ENCODE results near the gene GRAMD4.

DNA sequence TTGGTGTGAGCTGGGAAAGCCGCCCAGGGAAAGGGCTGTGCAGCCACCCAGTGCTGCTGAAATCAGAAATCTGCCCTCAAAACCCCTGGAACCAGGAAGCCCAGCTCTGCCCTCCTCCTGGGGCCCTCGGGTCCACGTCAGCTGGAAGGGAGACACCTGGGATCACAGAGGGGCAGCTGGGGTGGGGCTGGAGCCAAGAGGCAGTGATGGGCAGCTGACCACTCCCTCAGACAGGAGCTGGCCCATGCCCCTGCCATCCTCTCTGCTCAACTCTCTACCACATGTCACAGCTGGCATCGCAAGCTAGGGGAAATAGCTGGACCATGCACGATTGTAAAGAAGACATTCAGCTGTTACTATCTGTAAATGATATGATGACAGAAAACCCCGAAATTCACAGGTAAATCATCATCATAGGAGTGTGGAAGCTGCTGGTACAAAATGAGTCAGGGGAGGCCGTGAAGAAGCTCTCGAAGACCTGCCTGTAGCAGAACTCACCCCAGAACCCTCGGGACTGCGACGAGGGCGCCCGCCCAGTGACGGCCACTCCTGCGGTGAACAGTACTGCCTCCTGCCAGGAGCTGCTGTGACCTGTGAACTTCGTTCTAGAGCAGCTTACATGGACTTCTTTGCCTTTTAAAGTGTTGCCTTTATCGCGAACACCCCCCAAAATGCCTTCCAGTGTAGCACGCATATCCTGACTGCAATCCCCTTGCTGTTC lies 62.0 kb downstream of the GRAMD4 start:
- TF ChIP-seq, protein P1, sequence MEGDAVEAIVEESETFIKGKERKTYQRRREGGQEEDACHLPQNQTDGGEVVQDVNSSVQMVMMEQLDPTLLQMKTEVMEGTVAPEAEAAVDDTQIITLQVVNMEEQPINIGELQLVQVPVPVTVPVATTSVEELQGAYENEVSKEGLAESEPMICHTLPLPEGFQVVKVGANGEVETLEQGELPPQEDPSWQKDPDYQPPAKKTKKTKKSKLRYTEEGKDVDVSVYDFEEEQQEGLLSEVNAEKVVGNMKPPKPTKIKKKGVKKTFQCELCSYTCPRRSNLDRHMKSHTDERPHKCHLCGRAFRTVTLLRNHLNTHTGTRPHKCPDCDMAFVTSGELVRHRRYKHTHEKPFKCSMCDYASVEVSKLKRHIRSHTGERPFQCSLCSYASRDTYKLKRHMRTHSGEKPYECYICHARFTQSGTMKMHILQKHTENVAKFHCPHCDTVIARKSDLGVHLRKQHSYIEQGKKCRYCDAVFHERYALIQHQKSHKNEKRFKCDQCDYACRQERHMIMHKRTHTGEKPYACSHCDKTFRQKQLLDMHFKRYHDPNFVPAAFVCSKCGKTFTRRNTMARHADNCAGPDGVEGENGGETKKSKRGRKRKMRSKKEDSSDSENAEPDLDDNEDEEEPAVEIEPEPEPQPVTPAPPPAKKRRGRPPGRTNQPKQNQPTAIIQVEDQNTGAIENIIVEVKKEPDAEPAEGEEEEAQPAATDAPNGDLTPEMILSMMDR (IDR thresholded peaks at IDR 0.05), result no peak
- TF ChIP-seq POLR2A (IDR thresholded peaks at IDR 0.05), result no peak
